Fibroblast of lung (primary cell): ENCODE data around the gene TANC1.

Source experiments
- CTCF ChIP-seq, 2 donors: IDR thresholded peaks in 1 of 2; conservative IDR thresholded peaks in 1 of 2; 1 replicate in 1 of 2; 2 replicates in 1 of 2; pipeline ENCODE4 v1.5.1; 2011 to 2012; ENCODE audit warnings: low read length in 2 of 2, control low read depth in 1 of 2, inconsistent platforms in 1 of 2, low read depth in 1 of 2, mild to moderate bottlenecking in 1 of 2
- EZH2 ChIP-seq: IDR thresholded peaks from 2 replicates; pipeline ENCODE4 v1.5.1; 2012; ENCODE audit warnings: low read length, control low read depth, mild to moderate bottlenecking; ENCODE audit errors: missing control alignments

GRCh38 chr2:159227467-159227866 is 259.0 kb downstream of the TANC1 start:
- TF ChIP-seq CTCF (conservative IDR thresholded peaks at IDR 0.05 in 1 of 2, IDR thresholded peaks at IDR 0.05 in 1 of 2; ENCODE audit: low read depth in 1 of 2, low read length in 2 of 2) (no peak), EZH2 (no peak)
